Left forelimb (tissue), 1 donor: ENCODE results near the gene TADA2B.

ENCODE experiments used
- DNase-seq: peaks from one replicate; pipeline ENCODE4 v3.0.0-alpha.2; 2018; ENCODE audit warnings: low spot score

TADA2B gene

DNA sequence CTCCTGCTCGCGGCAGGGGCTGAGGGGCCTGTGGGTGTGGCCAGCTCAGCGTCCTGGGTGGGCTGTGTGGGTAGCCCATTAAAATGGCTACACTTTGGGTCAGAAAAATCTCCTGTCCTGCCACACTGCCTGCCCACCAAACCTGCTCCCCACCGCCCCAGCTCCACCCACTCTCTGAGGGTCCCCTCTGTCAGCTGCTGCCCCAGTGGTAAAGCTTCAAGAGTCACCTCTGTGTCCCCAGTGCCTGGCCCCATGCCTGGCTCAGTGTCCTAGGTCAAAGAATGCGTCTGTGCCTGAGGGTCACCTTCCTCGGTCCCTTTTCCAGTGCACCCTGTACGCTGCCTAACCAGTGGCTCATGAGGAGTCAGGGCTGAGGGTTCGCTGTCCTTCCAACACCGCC, 24.9 kb upstream of the TADA2B start:
- no peak for DNase-seq

DNA sequence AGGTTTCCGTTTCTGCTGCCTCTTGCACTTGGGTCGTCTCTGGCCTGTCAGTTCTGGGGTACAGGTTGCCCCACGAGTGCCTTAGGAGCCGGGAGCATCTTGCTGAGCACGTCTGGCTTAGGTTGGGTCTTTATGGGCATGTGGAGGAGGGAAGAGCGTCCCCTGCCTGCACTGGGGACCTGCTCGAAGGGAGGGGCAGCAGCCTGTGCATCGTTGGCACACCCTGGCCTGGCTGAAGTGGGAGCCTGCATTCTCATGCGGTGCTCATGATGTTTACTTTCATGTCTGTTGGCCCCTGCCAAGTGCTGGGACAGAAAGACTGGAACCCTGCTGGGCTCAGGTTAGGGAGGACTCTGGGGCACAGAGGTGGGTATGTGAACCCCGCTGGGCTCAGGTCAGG, 23.8 kb upstream of the TADA2B start:
- no peak for DNase-seq

DNA sequence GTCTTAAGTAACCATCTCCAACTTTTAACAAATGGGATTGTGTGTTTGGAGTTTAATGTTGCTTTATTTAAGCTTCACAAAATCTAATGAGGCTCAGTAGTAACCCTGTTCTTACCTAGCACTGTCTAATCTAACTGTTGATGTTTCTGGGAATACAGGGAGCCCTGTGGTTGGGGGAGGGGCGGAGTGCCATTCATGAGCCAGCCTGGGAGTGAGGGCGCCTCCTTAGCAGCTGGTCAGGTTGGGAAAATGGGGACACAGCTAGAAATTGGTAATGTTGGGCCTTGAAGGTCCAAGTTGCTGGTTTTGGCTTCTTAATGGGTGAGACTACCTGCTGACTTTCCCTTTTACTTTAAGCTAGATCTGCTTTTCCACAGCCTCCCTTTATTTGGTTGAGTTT, 22.9 kb upstream of the TADA2B start:
- no peak for DNase-seq

DNA sequence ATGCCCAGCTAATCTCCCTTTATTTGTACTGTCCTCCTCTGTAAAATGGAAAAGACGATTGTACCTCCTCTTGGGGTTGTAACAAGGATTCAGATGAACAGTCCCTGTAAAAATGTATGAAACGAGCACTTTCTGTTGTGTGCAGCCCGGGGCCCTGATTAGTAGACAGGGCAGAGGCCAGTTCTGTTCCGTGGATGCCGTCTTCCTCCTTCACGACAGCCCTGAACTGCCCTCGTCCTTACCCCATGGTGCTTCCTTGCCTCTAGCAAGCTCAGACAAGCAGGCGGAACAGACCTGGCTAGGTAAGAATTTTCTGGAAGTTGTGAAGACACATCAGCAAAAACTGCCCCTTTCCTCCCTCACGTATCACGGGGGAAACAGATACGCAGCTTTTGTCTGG, 22.3 kb upstream of the TADA2B start:
- no peak for DNase-seq

DNA sequence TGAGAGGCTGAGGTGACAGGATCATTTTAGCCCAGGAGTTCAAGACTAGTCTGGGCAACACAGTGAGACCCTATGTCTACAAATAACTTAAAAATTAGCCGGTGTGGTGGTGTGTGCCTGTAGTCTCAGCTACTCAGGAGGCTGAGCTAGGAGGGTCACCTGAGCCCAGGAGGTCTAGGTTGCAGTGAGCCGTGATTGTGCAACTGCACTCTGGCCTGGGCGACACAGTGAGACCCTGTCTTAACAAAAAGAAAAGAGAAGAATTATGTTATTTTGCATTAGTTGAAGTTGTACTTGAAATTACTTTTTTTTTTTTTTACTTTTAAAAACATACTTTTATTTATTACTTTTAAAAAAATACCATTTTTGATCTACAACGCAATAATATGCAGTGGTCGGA, 21.8 kb upstream of the TADA2B start:
- no peak for DNase-seq

DNA sequence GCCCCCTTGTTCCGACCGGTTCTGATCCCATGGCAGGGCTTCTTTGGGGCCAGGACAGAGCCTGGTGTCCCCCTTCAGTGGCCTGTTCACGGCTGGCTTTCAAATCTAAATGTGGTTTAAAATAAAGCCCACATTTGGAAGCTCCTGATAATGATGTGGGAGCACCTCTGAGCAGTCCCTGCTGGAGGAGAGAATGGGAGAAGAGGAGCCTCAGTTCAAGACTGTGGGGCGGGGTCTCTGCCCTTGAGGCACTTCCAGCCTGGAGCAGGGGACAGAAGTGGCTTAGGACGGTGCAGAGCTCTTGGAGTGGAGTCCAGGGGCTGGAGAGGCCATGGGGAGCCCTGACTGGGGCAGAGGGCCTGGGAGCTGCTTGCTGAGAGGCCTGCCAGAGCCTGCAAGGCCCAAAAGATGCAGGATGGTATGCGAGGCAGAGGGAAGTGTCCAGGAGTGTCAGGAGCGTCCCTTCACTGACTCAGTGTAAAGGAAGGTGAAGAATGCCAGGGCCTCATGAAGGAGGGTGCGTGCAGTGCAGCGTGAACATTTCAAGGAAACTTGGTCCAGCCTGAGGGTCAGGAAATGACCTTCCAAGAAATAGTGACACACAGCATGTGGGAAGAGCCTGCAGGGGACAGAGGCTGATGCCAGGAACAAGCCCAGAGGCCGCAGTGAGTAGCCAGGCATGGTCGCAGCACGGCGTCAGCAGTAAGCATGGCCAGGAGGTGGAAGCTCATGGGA, 21.1 kb upstream of the TADA2B start:
- no peak for DNase-seq

DNA sequence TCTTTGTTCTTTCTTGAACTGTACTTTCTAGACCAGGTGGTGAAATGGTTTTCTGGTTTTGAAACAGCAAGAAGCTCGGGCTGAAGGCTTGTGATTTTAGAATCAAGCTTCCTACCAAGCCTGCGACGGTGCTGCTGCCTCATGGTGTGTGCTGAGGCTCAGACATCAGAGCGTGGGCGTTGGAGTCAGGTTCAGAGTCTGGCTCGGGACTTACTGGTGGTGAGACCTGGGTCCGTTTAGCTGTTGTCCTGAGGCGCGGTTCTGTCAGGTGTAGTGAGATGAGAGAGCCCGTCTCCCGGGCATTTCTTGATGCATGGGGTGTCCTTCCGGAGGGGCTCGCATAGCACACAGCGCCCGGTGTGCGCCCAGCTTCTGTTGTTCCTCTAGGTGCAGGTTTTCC, 19.7 kb upstream of the TADA2B start:
- no peak for DNase-seq

DNA sequence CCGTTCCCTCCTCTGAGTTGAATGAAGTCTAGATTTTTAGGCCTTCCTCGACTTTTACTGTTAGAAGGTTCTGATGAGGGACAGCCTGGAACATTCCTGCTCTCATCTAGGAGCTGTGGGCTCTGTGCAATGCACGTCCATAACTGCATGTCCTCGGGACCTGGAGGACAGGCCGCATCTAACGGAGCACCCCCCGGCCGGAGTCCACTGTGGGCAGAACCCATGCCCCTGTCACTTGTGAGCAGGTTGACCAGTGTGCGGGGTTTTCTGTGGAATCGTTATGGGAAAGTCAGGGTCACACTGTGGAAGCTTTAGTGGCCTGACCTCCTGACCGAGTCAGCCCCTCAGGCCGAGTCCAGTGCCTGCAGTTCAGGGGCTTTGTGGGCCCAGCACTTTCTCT, 19.3 kb upstream of the TADA2B start:
- DNase-seq = no peak

DNA sequence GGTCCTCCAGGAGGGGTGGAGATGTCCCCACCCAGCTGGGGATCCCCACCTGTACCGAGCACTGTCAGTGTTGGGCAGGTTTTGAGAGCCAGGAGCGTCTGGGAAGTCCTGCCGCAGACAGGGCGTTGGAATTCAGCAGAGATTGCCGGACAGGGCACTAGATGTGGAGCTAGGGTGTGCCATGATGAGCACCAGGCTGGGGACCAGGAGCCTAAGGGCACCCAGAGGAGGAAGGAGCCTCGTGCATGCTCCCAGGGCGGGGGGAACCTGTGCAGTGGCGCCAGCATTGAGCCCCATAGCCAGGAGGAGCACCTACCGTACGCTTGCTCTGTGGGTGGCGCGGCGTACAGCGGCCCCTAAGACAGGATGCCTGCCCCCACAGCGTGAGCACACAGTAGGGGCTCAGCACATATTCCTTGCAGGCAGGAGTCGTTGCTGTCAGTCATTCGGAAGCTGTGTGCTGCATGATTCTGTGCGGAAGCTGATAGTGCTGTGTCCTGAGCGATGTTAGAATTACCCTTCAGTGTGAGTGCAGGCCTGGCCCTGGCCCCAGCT, 18.8 kb upstream of the TADA2B start:
- no peak for DNase-seq

DNA sequence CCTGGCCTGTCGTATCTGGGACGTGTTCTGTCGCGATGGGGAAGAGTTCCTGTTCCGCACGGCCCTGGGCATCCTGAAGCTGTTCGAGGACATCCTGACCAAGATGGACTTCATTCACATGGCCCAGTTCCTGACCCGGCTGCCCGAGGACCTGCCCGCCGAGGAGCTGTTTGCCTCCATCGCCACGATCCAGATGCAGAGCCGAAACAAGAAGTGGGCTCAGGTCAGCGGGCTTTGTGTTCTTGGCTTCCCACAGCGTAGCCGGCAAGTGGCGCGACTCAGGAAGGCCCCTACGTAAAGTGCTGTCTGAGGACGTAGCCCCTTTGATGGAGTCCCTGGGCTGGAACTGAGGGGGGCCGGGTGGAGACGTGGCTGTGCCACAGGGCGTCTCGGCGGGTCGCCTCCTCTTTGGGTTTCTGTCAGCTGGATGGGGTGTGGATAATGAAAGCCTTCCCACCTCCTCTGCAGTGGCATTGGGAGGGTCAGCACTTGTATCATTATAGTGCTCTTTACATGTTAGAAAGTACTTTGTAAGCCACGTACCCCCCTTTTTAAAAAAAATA, 18.1 kb upstream of the TADA2B start:
- no peak for DNase-seq

DNA sequence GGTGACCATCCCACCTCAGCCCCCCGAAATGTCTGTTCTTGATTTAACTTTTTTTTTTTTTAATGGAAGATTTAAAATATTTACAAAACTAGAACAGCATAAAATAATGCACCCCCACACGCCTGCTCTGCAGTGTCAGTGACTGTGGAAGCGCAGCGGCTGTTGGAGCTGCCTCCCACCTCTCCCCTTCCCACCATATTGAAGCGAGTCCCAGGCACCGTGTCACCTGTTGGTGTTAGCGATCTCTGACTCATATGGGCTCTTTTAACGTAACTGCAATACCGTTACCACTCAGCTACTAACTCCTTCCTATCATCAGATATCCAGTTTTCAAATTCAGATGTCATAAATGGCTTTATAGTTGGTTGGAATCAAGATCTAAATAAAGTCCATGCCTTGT, 17.1 kb upstream of the TADA2B start:
- DNase-seq = no peak

DNA sequence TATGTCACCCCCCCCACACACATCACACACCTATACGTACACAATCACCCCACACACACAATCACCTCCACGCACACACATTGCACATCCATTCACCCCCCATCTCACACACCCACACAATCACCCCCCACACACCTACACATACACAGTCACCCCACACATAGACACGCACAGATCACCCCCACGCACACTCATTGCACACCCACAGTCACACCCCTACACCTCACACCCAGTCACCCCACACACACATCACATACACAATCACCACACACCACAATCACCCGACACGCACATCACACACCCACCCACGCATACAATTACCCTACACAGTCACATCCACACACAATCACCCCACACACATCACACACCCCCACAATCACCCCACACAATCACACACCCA, 15.9 kb upstream of the TADA2B start:
- no peak for DNase-seq

DNA sequence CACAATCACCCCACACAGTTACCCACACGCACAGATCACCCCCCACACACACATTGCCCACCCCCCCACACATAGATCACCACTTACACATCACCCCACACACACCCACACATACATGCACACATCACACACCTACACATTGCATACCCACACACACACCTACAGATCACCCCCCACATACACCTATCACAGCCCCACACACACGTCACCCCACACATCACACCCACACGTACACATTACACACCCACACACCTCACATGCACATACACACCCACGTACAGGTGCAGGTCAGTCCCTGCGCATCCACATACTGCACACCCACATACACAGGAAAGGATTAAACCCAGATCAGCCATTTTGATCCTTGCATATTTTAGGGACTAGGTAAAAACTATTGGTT, 15.3 kb upstream of the TADA2B start:
- DNase-seq = no peak

DNA sequence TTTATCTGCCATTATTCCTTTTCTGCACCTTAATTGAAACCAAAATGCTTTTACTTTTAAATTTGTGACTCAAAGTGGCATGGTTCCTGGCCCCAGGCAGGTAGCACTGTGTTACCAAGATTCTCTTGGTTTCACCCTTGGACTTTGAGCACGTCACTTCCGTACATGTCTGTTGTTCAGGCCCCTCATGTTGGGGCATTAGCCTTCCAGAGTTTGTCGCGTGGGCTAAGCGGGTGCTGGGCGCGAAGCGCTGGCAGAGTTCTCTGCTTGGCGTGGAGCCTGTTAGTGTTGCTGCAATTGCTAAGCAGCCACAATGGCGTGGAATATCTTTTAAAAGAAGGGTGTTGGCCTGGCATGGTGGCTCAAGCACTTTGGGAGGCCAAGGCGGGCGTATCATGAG, 14.0 kb upstream of the TADA2B start:
- DNase-seq = no peak

DNA sequence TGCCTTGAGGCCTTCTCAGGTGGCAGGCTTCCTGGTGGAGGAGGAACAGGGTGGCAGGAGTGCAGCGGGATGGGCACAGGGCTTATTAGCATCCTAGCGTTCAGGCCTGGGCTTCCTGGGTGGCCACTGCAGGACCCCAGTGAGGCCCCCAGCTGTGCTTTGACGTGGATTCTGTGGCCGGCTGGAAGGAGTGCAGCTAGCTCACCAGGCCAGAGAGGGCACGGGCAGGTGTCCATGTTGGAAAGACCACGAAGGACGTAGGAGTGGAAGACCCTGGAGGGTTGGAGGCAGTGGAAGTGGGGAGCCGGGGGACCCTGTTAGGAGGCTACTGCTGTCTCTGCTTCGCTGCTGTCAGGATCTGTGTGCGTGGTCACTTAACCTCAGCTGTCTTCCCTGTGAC, 13.3 kb upstream of the TADA2B start:
- DNase-seq = no peak

DNA sequence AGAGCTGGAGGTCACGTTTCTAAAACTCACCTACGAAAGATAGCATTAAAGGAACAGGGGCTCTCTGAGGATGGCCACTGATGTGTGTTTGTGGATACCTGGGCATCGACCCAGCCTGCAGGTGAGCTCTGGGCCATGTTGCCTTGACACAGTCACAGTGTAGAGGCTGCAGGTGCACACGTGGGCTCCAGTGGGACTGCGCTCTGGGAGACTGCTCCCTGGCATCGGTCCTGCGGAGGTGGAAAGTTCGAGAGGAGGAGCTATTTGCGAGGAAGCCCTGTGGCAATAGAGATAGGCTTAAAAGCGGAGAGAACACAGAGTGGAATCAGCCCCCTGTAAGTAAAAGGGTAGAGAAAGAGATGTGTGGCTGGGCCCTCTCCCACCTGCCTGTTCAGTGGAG, 12.3 kb upstream of the TADA2B start:
- DNase-seq = no peak

DNA sequence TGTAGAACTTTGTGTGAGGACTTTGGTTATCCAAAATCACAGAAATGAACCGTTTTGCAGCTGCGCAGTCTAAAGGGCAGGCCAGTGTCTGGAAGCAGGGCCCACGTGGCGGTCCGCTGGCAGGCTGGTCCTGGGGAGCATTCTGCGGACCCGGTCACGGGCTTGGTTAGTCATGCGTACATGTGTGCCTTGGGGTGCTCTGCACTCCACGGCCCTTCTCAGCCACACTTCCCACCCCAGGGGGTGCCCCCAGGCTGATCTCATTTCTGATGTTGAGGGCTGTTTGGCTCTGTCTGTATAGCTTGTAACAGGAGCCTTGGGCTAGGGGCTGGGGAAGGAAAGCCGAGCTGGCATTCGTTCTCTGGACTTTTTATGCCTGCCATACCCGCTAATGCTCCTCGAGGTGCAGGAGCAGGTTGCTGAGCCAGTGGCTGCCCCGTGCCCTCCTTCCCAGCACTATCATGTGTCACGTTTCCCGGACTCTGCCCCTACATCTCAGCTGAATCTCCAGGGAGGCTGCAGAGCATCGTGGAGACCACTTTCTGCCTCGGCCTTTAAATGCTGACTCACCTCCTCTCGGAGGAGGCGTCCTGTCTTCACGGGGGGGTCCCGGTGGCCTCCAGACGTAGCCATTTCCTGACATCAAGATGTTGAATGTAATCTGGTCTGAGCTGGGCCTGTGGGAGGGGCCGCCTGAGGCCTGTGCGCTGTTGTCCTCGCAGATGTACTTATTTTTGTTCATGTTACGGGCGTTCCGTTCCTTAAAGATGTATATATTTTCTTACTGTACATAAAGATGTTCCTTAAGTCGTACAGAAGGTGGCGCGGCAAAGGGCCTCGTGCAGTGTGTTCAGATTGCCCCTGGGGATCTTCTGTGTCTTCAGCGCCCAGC, 11.4 kb upstream of the TADA2B start:
- no peak for DNase-seq

DNA sequence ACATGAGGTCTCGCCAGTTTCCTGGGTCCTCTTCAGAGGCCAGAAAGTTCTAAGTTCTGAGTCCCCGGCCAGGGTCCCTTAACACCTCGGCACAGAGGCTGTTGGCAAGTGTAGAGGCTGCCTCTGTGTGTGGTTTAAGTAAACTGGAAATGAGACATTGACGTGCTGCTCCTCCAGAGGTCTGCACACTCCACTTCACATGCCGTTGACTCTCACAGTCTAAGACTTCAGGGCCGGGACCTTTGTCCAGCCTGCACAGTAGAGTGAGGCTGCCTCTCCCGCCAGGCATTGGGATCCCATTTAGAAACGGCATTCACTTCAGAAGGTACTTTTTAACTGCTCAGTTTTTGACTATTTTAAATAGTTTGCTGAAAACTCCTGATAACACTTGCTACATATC, 10.6 kb upstream of the TADA2B start:
- DNase-seq = no peak

DNA sequence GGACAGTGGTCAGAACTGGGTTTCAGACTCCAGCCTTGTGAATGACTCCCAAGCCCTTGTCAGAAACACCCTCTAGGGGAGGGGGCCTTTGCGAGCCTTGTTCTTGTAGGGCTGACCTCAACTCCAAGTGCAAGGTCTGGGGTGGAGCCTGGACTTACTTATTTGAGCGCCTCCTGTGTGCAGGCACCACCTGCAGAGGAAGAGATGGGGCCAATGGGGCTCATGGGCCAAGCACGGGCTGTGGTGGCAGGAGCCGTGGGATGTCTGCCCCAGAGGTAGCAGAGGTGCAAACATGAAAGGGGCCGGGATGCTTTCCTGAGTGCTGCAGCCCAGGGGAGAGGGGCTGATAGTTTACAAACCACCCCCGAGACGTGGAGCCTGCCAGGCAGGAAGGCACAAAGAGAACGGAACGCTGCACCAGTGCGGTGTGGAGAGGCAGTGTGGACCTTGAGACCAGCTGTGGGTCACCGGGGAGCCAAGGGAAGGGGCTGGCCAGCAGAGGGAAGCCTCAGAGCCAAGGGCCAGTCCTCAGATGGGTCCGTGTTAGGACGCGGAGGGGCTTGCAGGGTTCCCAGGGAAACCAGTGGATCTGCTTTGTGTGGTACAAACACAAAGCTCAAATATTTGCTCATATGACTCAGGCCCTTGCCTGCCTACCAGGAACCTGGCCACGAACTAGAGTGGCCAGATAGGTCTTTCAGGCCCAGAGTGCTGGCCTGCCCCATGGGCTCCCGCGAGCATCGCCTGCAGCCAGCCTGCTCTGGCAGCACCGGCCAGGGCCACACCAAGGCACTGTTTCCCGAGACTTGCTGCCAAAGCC, 8.7 kb upstream of the TADA2B start:
- DNase-seq = no peak

DNA sequence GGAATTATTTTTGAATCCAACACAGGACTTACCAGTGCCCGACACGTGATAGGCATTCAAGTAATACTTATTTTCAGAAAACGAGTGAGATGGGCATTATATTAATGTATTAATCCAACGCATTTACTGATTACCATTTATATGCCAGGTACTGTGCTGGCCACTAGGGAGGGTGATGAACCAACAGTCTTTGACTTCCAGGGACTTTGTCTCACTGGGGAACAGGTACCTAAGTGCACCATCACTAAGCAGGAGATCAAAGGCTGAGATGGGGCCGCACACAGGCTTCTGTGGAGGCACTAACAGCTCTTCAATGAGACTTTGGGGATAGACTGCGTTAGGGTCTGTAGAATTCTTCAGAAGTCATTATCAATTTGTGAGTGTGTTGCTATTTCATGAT, 5.7 kb upstream of the TADA2B start:
- DNase-seq = no peak

DNA sequence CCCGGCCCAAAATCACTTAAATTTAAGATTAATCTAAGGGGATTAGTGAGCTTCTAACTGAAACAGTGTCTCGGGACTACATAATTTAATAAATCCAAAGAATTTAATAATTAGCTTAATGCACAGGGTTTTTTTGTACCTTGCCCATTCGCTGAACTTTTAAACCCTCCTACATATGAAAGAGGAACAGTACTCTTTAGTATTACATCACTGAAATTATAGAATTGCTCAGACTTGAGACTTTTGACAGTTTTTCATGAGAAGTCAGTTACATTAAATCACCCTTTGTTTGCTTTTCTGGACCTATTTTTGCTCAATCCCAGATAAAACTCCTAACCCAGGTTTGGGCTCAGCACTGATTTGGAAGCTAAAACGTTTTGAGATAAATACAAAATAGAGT, 2.4 kb upstream of the TADA2B start:
- DNase-seq = no peak

DNA sequence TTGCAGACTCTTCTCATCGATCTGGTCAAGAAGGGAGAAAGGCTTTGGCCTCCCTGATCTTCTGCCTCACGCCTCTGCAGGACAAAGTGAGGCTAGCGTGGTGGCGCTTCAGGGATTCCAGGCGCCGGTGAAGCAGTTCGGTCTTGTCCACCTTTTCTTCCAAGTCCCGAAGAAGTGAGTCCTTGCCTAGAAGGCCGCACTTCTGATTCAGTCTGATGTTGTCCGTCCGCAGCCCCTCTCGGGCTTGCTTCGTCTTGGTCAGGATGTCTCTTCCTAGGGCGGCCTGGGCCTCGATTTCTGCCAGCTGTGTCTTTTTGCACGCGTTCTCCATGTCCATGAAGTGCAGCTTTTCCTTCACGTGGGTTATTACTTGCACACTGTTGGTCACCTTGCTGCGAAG, 1.9 kb upstream of the TADA2B start:
- no peak for DNase-seq
